UCSD-AML1 (cell line): ENCODE results near the gene CTXND2.
A peak's percentile ranks its signal among the peaks of the same experiment; 100 is the strongest.
"Not testable (repeated sequence)": the region's sequence is repeated elsewhere in the genome, so short reads cannot be mapped to it uniquely, and the experiment has no call there.

Experiments used
- DNase-seq: peaks from one replicate; lab custom pipeline; 2025; ENCODE audit not compliant: unreplicated experiment; lab: John Stamatoyannopoulos, UW

CTXND2 gene

GRCh38 chr1:150887018-150887417 lies at the start of gene CTXND2:
CTXND2 (plus strand) TSS chr1:150887136; CDS start chr1:150912315, 25,179 bp downstream.
- DNase-seq = no peak

GRCh38 chr1:150840850-150841249 lies 46.1 kb upstream of the CTXND2 start:
- DNase-seq = not testable (repeated sequence)

- DNase-seq = no peak
These were observed 45.3 kb upstream of the CTXND2 start for GRCh38 chr1:150841626-150842025.

- DNase-seq = no peak
These were observed 44.6 kb upstream of the CTXND2 start for GRCh38 chr1:150842343-150842742.

GRCh38 chr1:150842964-150843363 lies 44.0 kb upstream of the CTXND2 start:
- no peak for DNase-seq

GRCh38 chr1:150843474-150843873 lies 43.5 kb upstream of the CTXND2 start:
- no peak for DNase-seq

- DNase-seq = no peak
These were observed 40.3 kb upstream of the CTXND2 start for GRCh38 chr1:150846473-150847146.

GRCh38 chr1:150850801-150851362 lies 36.1 kb upstream of the CTXND2 start:
- not testable (repeated sequence) for DNase-seq

GRCh38 chr1:150852734-150853133 lies 34.2 kb upstream of the CTXND2 start:
- DNase-seq = peak; percentile 24

- DNase-seq = no peak
These were observed 23.2 kb upstream of the CTXND2 start for GRCh38 chr1:150863724-150864123.

GRCh38 chr1:150864200-150864599 lies 22.7 kb upstream of the CTXND2 start:
- DNase-seq = not testable (repeated sequence)

- DNase-seq = no peak
These were observed 17.3 kb upstream of the CTXND2 start for GRCh38 chr1:150869683-150870082.

- no peak for DNase-seq
These were observed 14.4 kb upstream of the CTXND2 start for GRCh38 chr1:150872572-150872971.

- DNase-seq = no peak
These were observed 13.4 kb upstream of the CTXND2 start for GRCh38 chr1:150873521-150873920.

GRCh38 chr1:150874455-150875196 lies 12.3 kb upstream of the CTXND2 start:
- no peak for DNase-seq

GRCh38 chr1:150875197-150876118 lies 11.5 kb upstream of the CTXND2 start:
- DNase-seq = no peak

- DNase-seq = no peak
These were observed 10.8 kb upstream of the CTXND2 start for GRCh38 chr1:150876119-150876454.

GRCh38 chr1:150878931-150879330 lies 8.0 kb upstream of the CTXND2 start:
- DNase-seq = not testable (repeated sequence)

- DNase-seq = no peak
These were observed 5.4 kb upstream of the CTXND2 start for GRCh38 chr1:150881331-150882070.

- not testable (repeated sequence) for DNase-seq
These were observed 3.8 kb upstream of the CTXND2 start for GRCh38 chr1:150883121-150883520.
